Cardiac muscle cell (in vitro differentiated cells and primary cell): ENCODE results near the gene SLC7A14. TPM values are rescaled to one million over a fixed set of nuclear protein-coding genes. Genes with fewer than 3 reads are reported as not detected.

Experiments used
- DNase-seq, 2 donors: peaks; one replicate each; pipeline versions ENCODE4 v3.0.0 to v3.0.0-alpha.2; 2010 to 2017; ENCODE audit warnings: low read depth in 1 of 2, low spot score in 1 of 2
- H3K27ac ChIP-seq: fragments of 200-600 bp; sonication (generic); 2 replicates; pipeline ENCODE4 v1.5.1; 2016
- H3K27me3 ChIP-seq: fragments of 200-600 bp; sonication (generic); 2 replicates; pipeline ENCODE4 v1.6.0; 2016; ENCODE audit warnings: control low read depth
- H3K36me3 ChIP-seq: fragments of 200-600 bp; sonication (generic); 2 replicates; pipeline ENCODE4 v1.5.1; 2016; ENCODE audit warnings: control low read depth
- H3K4me1 ChIP-seq: fragments of 200-600 bp; sonication (generic); 2 replicates; pipeline ENCODE4 v1.8.1; 2017; ENCODE audit warnings: low read depth, mild to moderate bottlenecking, mixed run types
- H3K4me3 ChIP-seq: fragments of 200-600 bp; sonication (generic); 2 replicates; pipeline ENCODE4 v1.5.1; 2016; ENCODE audit warnings: mild to moderate bottlenecking
- H3K9me3 ChIP-seq: fragments of 200-600 bp; sonication (generic); 2 replicates; pipeline ENCODE4 v1.5.1; 2017; ENCODE audit warnings: low read depth, mild to moderate bottlenecking, control low read depth
- CTCF ChIP-seq: IDR thresholded peaks from 2 replicates; pipeline ENCODE4 v1.5.1; 2012; ENCODE audit warnings: low read depth, mild to moderate bottlenecking, low read length
- polyA plus RNA-seq: library from polyadenylated mRNA; unstranded; fragments of >200 nt; fragmentation: Nextera tagmentation; extraction: Ambion mirVana; gene quantifications from 2 replicates; pipeline ENCODE4 v1.2.1, GENCODE V29; 2016
- total RNA-seq: library from RNA; depleted of rRNA; stranded (reverse); fragments of >200 nt; gene quantifications from 2 replicates; pipeline ENCODE4 v1.2.3, GENCODE V29; 2016

The SLC7A14 gene
- total and polyA plus RNA-seq, 2 experiments from 2014 or later: not detected

- no peaks in the 10 kb centered on the region for H3K9me3 ChIP-seq
- H3K4me1 ChIP-seq: no peaks in the 10 kb centered on the region
- H3K27me3 ChIP-seq: peaks cover 4% of the 10 kb centered on the region
- TF ChIP-seq CTCF: no peak
- DNase-seq: peak in 1 of 2 donors; percentile 67
- H3K4me3 ChIP-seq: no peak overlapping the region
- H3K27ac ChIP-seq: no peak overlapping the region
- H3K36me3 ChIP-seq: no peaks in the 10 kb centered on the region
Measured at GRCh38 chr3:170424879-170425278, 161.0 kb downstream of the SLC7A14 start.

GRCh38 chr3:170423001-170423615, 162.8 kb downstream of the SLC7A14 start:
- Histone ChIP-seq H3K27me3 (peaks cover 21% of the 10 kb centered on the region), H3K4me3 (no peak overlapping the region), H3K27ac (no peak overlapping the region), H3K9me3 (no peaks in the 10 kb centered on the region), H3K36me3 (no peaks in the 10 kb centered on the region), H3K4me1 (no peaks in the 10 kb centered on the region)
- no peak for DNase-seq
- TF ChIP-seq CTCF: no peak

GRCh38 chr3:170421758-170422157, 164.1 kb downstream of the SLC7A14 start:
- no peak for TF ChIP-seq CTCF
- no peak overlapping the region for H3K4me3 ChIP-seq
- H3K27me3 ChIP-seq: peaks cover 32% of the 10 kb centered on the region
- no peaks in the 10 kb centered on the region for H3K9me3 ChIP-seq
- H3K4me1 ChIP-seq: no peaks in the 10 kb centered on the region
- H3K36me3 ChIP-seq: no peaks in the 10 kb centered on the region
- no peak overlapping the region for H3K27ac ChIP-seq
- DNase-seq: no peak

GRCh38 chr3:170421111-170421641, 164.7 kb downstream of the SLC7A14 start:
- H3K4me3 ChIP-seq: no peak overlapping the region
- H3K4me1 ChIP-seq: no peaks in the 10 kb centered on the region
- H3K27ac ChIP-seq: no peak overlapping the region
- no peaks in the 10 kb centered on the region for H3K9me3 ChIP-seq
- peak; percentile 22 to 55 for DNase-seq
- no peaks in the 10 kb centered on the region for H3K36me3 ChIP-seq
- no peak for TF ChIP-seq CTCF
- H3K27me3 ChIP-seq: peaks cover 32% of the 10 kb centered on the region

GRCh38 chr3:170420307-170420821, 165.5 kb downstream of the SLC7A14 start:
- H3K4me3 ChIP-seq: no peak overlapping the region
- peak in 1 of 2 donors; percentile 80 for DNase-seq

More at GRCh38 chr3:170420307-170420821, 165.5 kb downstream of the SLC7A14 start:
- no peak overlapping the region for H3K27ac ChIP-seq
- H3K27me3 ChIP-seq: peaks cover 32% of the 10 kb centered on the region
- no peaks in the 10 kb centered on the region for H3K9me3 ChIP-seq
- no peaks in the 10 kb centered on the region for H3K36me3 ChIP-seq
- TF ChIP-seq CTCF: no peak
- no peaks in the 10 kb centered on the region for H3K4me1 ChIP-seq
